ENCODE measurements around the gene RHBG.

GRCh38 chr1:156414461-156415064, 45.6 kb downstream of the RHBG start:
- TF ChIP-seq EZH2 (IDR thresholded peaks at IDR 0.05; ENCODE audit: borderline replicate concordance, low read depth, low read length, severe bottlenecking): no peak
- no peak for TF ChIP-seq CTCF (IDR thresholded peaks at IDR 0.05; ENCODE audit: extremely low read depth in 1 of 2, insufficient read depth in 1 of 2, low read depth in 1 of 2, low read length in 2 of 2)
- TF ChIP-seq POLR2A (IDR thresholded peaks at IDR 0.05; ENCODE audit: low read depth, low read length): no peak
- TF ChIP-seq MYC (IDR thresholded peaks at IDR 0.05; ENCODE audit: low read depth, low read length): no peak
- TF ChIP-seq JUN (IDR thresholded peaks at IDR 0.05; ENCODE audit: borderline replicate concordance, insufficient read depth, insufficient read length, low read depth): no peak
- TF ChIP-seq POLR2AphosphoS5 (IDR thresholded peaks at IDR 0.05; ENCODE audit: insufficient read depth, low read depth, low read length): no peak
- TF ChIP-seq MAX (IDR thresholded peaks at IDR 0.05; ENCODE audit: insufficient read depth, insufficient read length): no peak
- no peak for TF ChIP-seq FOS (IDR thresholded peaks at IDR 0.05; ENCODE audit: borderline replicate concordance, insufficient read depth, low read length)

All from endothelial cell of umbilical vein (primary cell).